ENCODE measurements around the gene PATE2.

GRCh38 chr11:125784678-125785077 is 6.0 kb upstream of the PATE2 start:
- TF ChIP-seq, protein P1, sequence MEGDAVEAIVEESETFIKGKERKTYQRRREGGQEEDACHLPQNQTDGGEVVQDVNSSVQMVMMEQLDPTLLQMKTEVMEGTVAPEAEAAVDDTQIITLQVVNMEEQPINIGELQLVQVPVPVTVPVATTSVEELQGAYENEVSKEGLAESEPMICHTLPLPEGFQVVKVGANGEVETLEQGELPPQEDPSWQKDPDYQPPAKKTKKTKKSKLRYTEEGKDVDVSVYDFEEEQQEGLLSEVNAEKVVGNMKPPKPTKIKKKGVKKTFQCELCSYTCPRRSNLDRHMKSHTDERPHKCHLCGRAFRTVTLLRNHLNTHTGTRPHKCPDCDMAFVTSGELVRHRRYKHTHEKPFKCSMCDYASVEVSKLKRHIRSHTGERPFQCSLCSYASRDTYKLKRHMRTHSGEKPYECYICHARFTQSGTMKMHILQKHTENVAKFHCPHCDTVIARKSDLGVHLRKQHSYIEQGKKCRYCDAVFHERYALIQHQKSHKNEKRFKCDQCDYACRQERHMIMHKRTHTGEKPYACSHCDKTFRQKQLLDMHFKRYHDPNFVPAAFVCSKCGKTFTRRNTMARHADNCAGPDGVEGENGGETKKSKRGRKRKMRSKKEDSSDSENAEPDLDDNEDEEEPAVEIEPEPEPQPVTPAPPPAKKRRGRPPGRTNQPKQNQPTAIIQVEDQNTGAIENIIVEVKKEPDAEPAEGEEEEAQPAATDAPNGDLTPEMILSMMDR (IDR thresholded peaks at IDR 0.05; ENCODE audit: low read length) = no peak
- no peak for TF ChIP-seq EZH2 (optimal IDR thresholded peaks at IDR 0.05; ENCODE audit: low read depth, low read length)
- TF ChIP-seq EZH2phosphoT487 (IDR thresholded peaks at IDR 0.05; ENCODE audit: low read length) = no peak

Data from MM.1S (cell line).